Endothelial cell of umbilical vein (primary cell): Measurements from ENCODE around the gene WDPCP.

Source experiments
- EZH2 ChIP-seq: IDR thresholded peaks from 2 replicates; pipeline ENCODE4 v1.6.1; 2012; ENCODE audit warnings: borderline replicate concordance, low read depth, mild to moderate bottlenecking, moderate library complexity, low read length, inconsistent platforms; ENCODE audit not compliant: severe bottlenecking
- FOS ChIP-seq: IDR thresholded peaks from 2 replicates; pipeline ENCODE4 v1.6.1; 2011; ENCODE audit warnings: mild to moderate bottlenecking, low read length, moderate library complexity, borderline replicate concordance; ENCODE audit not compliant: insufficient read depth
- GATA2 ChIP-seq: IDR thresholded peaks from 2 replicates; pipeline ENCODE4 v1.7.0; 2011; ENCODE audit warnings: low read depth, mild to moderate bottlenecking, moderate library complexity, mixed read lengths, low read length; ENCODE audit not compliant: insufficient read length, insufficient read depth
- JUN ChIP-seq: IDR thresholded peaks from 2 replicates; pipeline ENCODE4 v1.6.1; 2011; ENCODE audit warnings: borderline replicate concordance, low read depth; ENCODE audit not compliant: insufficient read length, insufficient read depth
- MYC ChIP-seq: IDR thresholded peaks from one replicate; pipeline ENCODE4 v1.6.1; 2011; ENCODE audit warnings: mild to moderate bottlenecking, low read depth, low read length
- POLR2A ChIP-seq: IDR thresholded peaks from 2 replicates; pipeline ENCODE4 v1.6.1; 2012; ENCODE audit warnings: low read depth, mild to moderate bottlenecking, control low read depth, low read length
- POLR2AphosphoS5 ChIP-seq: IDR thresholded peaks from 2 replicates; pipeline ENCODE4 v1.6.1; 2012; ENCODE audit warnings: low read depth, mild to moderate bottlenecking, control low read depth, low read length, moderate library complexity; ENCODE audit not compliant: insufficient read depth
- TF ChIP-seq, protein P1 (sequence below), 2 donors: IDR thresholded peaks; 1 replicate in 1 of 2; 2 replicates in 1 of 2; pipeline ENCODE4 v1.5.1; 2011; ENCODE audit warnings: low read length in 2 of 2, mild to moderate bottlenecking in 2 of 2, moderate library complexity in 2 of 2, control low read depth in 1 of 2, inconsistent platforms in 1 of 2, low read depth in 1 of 2; ENCODE audit not compliant: insufficient read depth in 1 of 2; ENCODE audit errors: extremely low read depth in 1 of 2
- TF ChIP-seq, protein P2 (sequence below): IDR thresholded peaks from 2 replicates; pipeline ENCODE4 v1.6.1; 2011; ENCODE audit not compliant: insufficient read depth, insufficient read length

DNA sequence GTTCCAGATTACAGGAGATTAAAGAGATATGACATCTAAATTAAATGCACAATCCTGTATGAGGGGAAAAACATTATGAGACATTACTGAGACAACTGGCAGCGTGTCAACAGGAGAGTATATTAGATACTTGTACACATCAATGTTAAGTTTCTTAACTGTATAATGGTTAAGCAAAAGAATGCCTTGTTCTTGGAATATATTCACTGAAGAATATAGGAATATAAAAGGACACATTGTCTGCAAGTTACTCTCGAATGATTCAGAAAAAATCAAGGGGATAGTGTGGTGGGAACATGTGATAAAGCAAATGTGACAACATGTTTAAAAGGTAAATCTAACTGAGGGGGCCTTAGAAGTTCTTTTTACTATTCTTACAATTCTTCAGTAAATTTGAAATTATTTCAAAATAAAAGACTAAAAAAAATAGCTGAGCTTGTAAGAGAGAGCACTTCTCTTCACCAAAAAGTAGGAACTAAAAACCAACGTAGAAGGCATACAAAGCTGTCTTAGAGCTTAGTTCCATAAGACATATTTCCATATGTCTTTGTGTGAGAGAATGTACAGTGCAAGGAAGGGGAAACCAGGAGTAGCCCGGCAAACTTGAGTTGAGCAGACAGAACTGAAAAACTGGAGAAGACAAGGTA is 7.5 kb downstream of the WDPCP start:
- TF ChIP-seq, protein P1, sequence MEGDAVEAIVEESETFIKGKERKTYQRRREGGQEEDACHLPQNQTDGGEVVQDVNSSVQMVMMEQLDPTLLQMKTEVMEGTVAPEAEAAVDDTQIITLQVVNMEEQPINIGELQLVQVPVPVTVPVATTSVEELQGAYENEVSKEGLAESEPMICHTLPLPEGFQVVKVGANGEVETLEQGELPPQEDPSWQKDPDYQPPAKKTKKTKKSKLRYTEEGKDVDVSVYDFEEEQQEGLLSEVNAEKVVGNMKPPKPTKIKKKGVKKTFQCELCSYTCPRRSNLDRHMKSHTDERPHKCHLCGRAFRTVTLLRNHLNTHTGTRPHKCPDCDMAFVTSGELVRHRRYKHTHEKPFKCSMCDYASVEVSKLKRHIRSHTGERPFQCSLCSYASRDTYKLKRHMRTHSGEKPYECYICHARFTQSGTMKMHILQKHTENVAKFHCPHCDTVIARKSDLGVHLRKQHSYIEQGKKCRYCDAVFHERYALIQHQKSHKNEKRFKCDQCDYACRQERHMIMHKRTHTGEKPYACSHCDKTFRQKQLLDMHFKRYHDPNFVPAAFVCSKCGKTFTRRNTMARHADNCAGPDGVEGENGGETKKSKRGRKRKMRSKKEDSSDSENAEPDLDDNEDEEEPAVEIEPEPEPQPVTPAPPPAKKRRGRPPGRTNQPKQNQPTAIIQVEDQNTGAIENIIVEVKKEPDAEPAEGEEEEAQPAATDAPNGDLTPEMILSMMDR (IDR thresholded peaks at IDR 0.05; ENCODE audit: extremely low read depth in 1 of 2, insufficient read depth in 1 of 2, low read depth in 1 of 2, low read length in 2 of 2) = no peak
- TF ChIP-seq MYC (no peak), POLR2A (no peak), POLR2AphosphoS5 (no peak), EZH2 (no peak), FOS (no peak), GATA2 (no peak), JUN (no peak)
- TF ChIP-seq, protein P2, sequence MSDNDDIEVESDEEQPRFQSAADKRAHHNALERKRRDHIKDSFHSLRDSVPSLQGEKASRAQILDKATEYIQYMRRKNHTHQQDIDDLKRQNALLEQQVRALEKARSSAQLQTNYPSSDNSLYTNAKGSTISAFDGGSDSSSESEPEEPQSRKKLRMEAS = no peak
